Immature natural killer cell (primary cell): ENCODE measurements around the gene SNX10. TPM values are rescaled to one million over a fixed set of nuclear protein-coding genes. Genes with fewer than 3 reads are reported as not detected.

Experiments
- DNase-seq, 3 donors: peaks; one replicate each; pipeline ENCODE4 v3.0.0; 2022; ENCODE audit warnings: mixed read lengths in 1 of 3
- H3K27ac Mint-ChIP-seq, 6 donors: one replicate each; pipeline ENCODE4 v1.8.0; 2020; ENCODE audit warnings: mixed read lengths in 6 of 6, mild to moderate bottlenecking in 5 of 6, inconsistent platforms in 4 of 6, moderate library complexity in 3 of 6
- H3K27me3 Mint-ChIP-seq, 3 donors: one replicate each; pipeline ENCODE4 v1.8.0; 2020 to 2021; ENCODE audit warnings: low read depth in 3 of 3, mild to moderate bottlenecking in 3 of 3, mixed read lengths in 3 of 3, moderate library complexity in 3 of 3, inconsistent platforms in 1 of 3
- H3K36me3 Mint-ChIP-seq, 3 donors: one replicate each; pipeline ENCODE4 v1.8.0; 2020; ENCODE audit warnings: mixed read lengths in 3 of 3, inconsistent platforms in 2 of 3, mild to moderate bottlenecking in 2 of 3
- H3K4me1 Mint-ChIP-seq, 2 donors: one replicate each; pipeline ENCODE4 v1.8.0; 2020; ENCODE audit warnings: inconsistent platforms in 2 of 2, mild to moderate bottlenecking in 2 of 2, mixed read lengths in 2 of 2, moderate library complexity in 1 of 2
- H3K4me3 Mint-ChIP-seq, 5 donors: one replicate each; pipeline ENCODE4 v1.8.0; 2020; ENCODE audit warnings: mild to moderate bottlenecking in 5 of 5, mixed read lengths in 5 of 5, inconsistent platforms in 3 of 5, moderate library complexity in 3 of 5
- H3K9me3 Mint-ChIP-seq, 6 donors: one replicate each; pipeline ENCODE4 v1.8.0; 2020; ENCODE audit warnings: mild to moderate bottlenecking in 6 of 6, mixed read lengths in 6 of 6, inconsistent platforms in 4 of 6, moderate library complexity in 3 of 6
- polyA plus RNA-seq, 3 donors: library from polyadenylated mRNA; unstranded; fragments of 300-500 nt; fragmentation: Illumina TruSeq; gene quantifications; one replicate each; pipeline ENCODE4 v1.2.3, GENCODE V29; 2021

The SNX10 gene
- polyA plus RNA-seq, 3 donors from 2014 or later, result 50.1 to 54.3 (median 51.8) TPM

- Mint-ChIP-seq H3K4me1 (no peaks in the 10 kb centered on the region), H3K27ac (no peak overlapping the region), H3K36me3 (no peaks in the 10 kb centered on the region), H3K4me3 (no peak overlapping the region), H3K27me3 (peaks cover 0 to 8% (median 3%) of the 10 kb centered on the region in 3 donors), H3K9me3 (no peaks in the 10 kb centered on the region)
- DNase-seq, result no peak
These were observed 126.3 kb downstream of the SNX10 start for GRCh38 chr7:26417911-26418413.

GRCh38 chr7:26419198-26419597, 127.5 kb downstream of the SNX10 start:
- H3K4me3 Mint-ChIP-seq, result no peak overlapping the region
- no peak for DNase-seq
- H3K27me3 Mint-ChIP-seq, result peaks cover 0 to 8% (median 3%) of the 10 kb centered on the region in 3 donors
- H3K4me1 Mint-ChIP-seq, result no peaks in the 10 kb centered on the region
- H3K9me3 Mint-ChIP-seq, result peaks cover 0 to under 1% (median 0%) of the 10 kb centered on the region in 6 donors
- H3K36me3 Mint-ChIP-seq, result no peaks in the 10 kb centered on the region
- H3K27ac Mint-ChIP-seq, result no peak overlapping the region

- H3K4me3 Mint-ChIP-seq, result no peak overlapping the region
- no peak for DNase-seq
- peaks cover 0 to 10% (median 2%) of the 10 kb centered on the region in 3 donors for H3K27me3 Mint-ChIP-seq
- H3K9me3 Mint-ChIP-seq, result peaks cover 0 to 4% (median 0%) of the 10 kb centered on the region in 6 donors
- no peaks in the 10 kb centered on the region for H3K36me3 Mint-ChIP-seq
- no peak overlapping the region for H3K27ac Mint-ChIP-seq
- no peaks in the 10 kb centered on the region for H3K4me1 Mint-ChIP-seq
These were observed 128.9 kb downstream of the SNX10 start for GRCh38 chr7:26420422-26421019.

GRCh38 chr7:26422761-26423160, 131.1 kb downstream of the SNX10 start:
- Mint-ChIP-seq H3K4me3 (no peak overlapping the region), H3K36me3 (no peaks in the 10 kb centered on the region), H3K4me1 (no peaks in the 10 kb centered on the region), H3K9me3 (peaks cover 0 to 4% (median 0%) of the 10 kb centered on the region in 6 donors), H3K27ac (no peak overlapping the region), H3K27me3 (peaks cover 2 to 8% (median 7%) of the 10 kb centered on the region in 3 donors)
- no peak for DNase-seq

GRCh38 chr7:26423436-26423835, 131.8 kb downstream of the SNX10 start:
- Mint-ChIP-seq H3K36me3 (no peaks in the 10 kb centered on the region), H3K27me3 (peaks cover 2 to 8% (median 3%) of the 10 kb centered on the region in 3 donors), H3K4me3 (no peak overlapping the region), H3K9me3 (peaks cover 0 to 4% (median 0%) of the 10 kb centered on the region in 6 donors), H3K4me1 (no peaks in the 10 kb centered on the region), H3K27ac (no peak overlapping the region)
- DNase-seq, result no peak

Other genes starting within 250 kb of the SNX10 start
- 1 to 10 TPM; 3.5 to 5.5 (median 4.5) TPM for gene NFE2L3, start 139.7 kb upstream of the SNX10 start, polyA plus RNA-seq
- gene HNRNPA2B1, start 91.1 kb upstream of the SNX10 start, polyA plus RNA-seq, result 100 to 1,000 TPM; 442 to 823 (median 643) TPM
- gene CBX3, start 90.1 kb upstream of the SNX10 start, polyA plus RNA-seq, result 100 to 1,000 TPM in 2 of 3 donors, 10 to 100 TPM in 1; 86.1 to 121 (median 103) TPM